NB4 (cell line): Measurements from ENCODE around the gene RYR2.
"Not testable (repeated sequence)": the region's sequence is repeated elsewhere in the genome, so short reads cannot be mapped to it uniquely, and the experiment has no call there.

Experiments used
- DNase-seq: peaks from one replicate; pipeline ENCODE4 v3.0.0; 2010; ENCODE audit warnings: low read depth
- H3K4me3 ChIP-seq: one replicate; pipeline ENCODE4 v1.5.1; 2011; ENCODE audit warnings: mild to moderate bottlenecking, low read depth, low read length, moderate library complexity
- CTCF ChIP-seq: IDR thresholded peaks from one replicate; pipeline ENCODE4 v1.5.1; 2012; ENCODE audit warnings: low read depth, low read length
- MAX ChIP-seq: IDR thresholded peaks from 2 replicates; pipeline ENCODE4 v1.6.1; 2011; ENCODE audit warnings: low read depth, low read length
- MYC ChIP-seq: IDR thresholded peaks from 2 replicates; pipeline ENCODE4 v1.6.1; 2011; ENCODE audit warnings: low read depth, low read length
- POLR2A ChIP-seq: IDR thresholded peaks from 2 replicates; pipeline ENCODE4 v1.6.1; 2011; ENCODE audit warnings: mild to moderate bottlenecking; ENCODE audit not compliant: insufficient read length; ENCODE audit errors: extremely low read depth

RYR2 gene

GRCh38 chr1:237834048-237834447 lies 792.1 kb downstream of the RYR2 start:
- TF ChIP-seq CTCF, result no peak
- TF ChIP-seq MYC, result no peak
- TF ChIP-seq MAX, result no peak
- no peak for TF ChIP-seq POLR2A
- DNase-seq, result no peak
- no peak overlapping the region for H3K4me3 ChIP-seq

DNA sequence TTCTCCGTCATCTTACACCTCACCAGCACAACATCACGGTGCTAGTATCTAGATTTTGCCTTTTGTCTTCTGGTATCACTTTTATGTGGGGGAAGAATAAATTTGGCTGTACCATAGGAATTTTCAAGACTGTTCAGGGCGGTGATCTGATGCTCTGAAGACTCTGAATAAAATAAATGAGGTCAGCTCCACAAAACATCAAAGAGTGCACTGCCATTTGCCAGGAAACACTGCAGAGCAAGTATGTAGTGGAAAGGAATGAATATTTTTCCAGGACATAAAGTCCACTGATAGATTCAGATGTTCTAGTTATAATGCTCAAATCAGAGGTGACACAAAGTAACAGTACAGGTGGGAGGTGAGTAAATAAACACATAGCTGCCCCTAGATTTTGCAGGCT lies 792.5 kb downstream of the RYR2 start:
- H3K4me3 ChIP-seq, result no peak overlapping the region
- TF ChIP-seq CTCF (no peak), MYC (no peak), MAX (no peak), POLR2A (no peak)
- no peak for DNase-seq

GRCh38 chr1:237838320-237838719 lies 796.3 kb downstream of the RYR2 start:
- no peak overlapping the region for H3K4me3 ChIP-seq
- TF ChIP-seq MYC, result no peak
- TF ChIP-seq CTCF, result no peak
- no peak for TF ChIP-seq MAX
- TF ChIP-seq POLR2A, result no peak
- no peak for DNase-seq

DNA sequence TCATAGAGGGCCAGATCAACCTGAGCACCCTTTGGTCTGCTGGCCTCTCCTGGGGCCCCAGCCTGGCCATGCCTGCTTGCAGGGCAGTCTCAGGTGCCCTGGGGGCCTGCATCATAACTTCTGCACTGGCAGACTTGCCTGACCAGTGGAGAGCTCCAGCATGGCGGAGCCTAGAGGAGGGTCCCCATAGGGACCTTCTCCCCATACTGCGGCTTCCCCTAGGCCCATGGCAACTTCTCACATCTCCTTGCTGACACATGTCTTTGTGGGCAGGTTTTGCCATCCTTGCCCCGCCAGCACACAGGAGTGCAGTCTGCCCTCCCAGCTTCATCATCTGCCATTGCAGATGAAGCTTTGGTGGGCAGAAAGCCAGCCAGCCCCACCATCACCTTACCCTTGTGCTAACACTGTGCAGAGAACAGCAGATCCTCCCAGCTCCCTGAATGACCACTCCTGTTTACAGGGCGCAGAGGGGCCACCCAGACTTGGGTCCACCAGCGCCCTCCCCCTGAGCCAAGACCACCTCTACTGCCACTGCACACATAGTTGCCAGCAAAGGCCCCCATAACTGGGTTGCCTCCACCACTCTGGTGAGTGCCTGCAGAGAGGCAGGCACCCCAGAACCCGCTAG lies 797.0 kb downstream of the RYR2 start:
- no peak for TF ChIP-seq MAX
- TF ChIP-seq CTCF, result no peak
- no peak for TF ChIP-seq MYC
- no peak for TF ChIP-seq POLR2A
- no peak overlapping the region for H3K4me3 ChIP-seq
- no peak for DNase-seq

DNA sequence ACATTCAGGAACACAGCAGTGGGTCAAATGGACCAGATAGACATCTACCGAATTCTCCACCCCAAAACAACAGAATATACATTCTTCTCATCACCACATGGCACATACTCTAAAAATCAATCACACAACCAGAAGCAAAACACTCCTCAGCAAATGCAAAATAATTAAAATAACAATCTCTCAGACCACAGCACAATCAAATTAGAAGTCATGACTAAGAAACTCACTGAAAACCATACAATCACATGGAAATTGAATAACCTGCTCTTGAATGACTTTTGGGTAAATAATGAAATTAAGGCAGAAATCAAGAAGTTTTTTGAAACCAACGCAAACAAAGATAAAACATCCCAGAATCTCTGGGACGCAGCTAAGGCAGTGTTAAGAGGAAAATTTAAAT lies 799.5 kb downstream of the RYR2 start:
- no peak overlapping the region for H3K4me3 ChIP-seq
- TF ChIP-seq MAX (no peak), MYC (no peak), CTCF (no peak), POLR2A (no peak)
- no peak for DNase-seq

DNA sequence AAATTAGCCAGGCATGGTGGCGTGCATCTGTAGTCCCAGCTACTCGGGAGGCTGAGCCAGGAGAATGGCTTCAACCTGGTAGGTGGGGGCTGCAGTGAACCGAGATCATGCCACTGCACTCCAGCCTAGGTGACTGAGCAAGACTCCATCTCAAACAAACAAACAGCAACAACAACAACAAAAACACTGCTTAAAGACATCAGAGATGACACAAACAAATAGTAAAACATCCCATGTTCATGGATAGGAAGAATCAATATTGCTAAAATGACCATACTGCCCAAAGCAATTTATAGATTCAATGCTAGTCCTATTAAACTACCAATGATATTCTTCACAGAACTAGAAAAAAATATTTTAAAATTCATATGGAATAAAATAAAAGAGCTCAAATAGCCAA lies 801.5 kb downstream of the RYR2 start:
- not testable (repeated sequence) for H3K4me3 ChIP-seq, DNase-seq
